ENCODE data around the gene SPIC.

The SPIC gene

DNA sequence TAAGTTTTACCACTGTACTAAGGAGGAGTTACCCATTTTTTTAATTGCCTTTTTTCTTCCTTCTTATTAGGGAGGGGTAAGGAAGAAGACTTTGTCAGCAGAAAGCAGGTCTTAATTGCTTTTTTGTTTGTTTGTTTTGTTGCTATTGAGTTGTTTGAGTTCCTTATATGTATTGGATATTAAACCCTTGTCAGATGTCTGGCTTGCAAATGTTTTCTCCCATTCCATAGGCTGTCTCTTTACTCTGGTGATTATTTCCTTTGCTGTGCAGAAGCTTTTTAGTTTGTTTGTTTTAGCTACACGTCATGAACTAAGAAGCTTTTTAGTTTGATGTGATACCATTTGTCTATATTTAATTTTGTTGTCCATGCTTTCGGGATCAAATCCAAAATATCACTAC, 13.3 kb downstream of the SPIC start:
- TF ChIP-seq, protein P1, sequence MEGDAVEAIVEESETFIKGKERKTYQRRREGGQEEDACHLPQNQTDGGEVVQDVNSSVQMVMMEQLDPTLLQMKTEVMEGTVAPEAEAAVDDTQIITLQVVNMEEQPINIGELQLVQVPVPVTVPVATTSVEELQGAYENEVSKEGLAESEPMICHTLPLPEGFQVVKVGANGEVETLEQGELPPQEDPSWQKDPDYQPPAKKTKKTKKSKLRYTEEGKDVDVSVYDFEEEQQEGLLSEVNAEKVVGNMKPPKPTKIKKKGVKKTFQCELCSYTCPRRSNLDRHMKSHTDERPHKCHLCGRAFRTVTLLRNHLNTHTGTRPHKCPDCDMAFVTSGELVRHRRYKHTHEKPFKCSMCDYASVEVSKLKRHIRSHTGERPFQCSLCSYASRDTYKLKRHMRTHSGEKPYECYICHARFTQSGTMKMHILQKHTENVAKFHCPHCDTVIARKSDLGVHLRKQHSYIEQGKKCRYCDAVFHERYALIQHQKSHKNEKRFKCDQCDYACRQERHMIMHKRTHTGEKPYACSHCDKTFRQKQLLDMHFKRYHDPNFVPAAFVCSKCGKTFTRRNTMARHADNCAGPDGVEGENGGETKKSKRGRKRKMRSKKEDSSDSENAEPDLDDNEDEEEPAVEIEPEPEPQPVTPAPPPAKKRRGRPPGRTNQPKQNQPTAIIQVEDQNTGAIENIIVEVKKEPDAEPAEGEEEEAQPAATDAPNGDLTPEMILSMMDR (IDR thresholded peaks at IDR 0.05; ENCODE audit: extremely low read depth, missing control alignments): no peak
- DNase-seq (ENCODE audit: low spot score): no peak

DNA sequence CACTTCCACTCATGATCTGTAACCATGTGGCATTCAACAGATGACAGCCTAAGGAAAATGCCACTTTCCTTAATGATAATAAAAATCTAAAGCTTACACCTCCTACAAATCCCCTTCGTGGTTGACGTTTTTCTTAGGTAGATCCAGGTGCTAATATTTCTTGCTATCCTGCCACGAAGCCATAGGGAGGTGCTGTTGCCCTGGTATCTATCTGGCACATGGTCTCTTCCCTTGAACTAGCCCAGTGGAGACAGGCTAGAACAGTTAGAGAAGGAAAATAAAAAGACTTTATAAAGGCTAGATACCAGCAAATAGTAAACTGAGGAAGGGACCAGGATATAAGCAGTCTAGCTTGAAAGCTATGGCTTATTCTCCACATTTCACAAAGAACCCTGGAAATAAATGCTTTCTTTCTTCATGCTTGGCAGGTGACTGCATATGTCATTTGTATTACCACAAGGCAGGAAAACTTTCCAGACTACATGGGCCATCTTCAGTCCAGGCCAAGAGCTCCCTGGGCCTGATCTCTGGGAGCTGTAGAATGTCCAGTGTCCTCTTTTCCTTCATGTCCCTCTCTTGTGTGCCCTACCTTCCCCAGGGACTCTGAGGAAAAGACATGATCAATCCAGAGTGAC, 15.3 kb downstream of the SPIC start:
- TF ChIP-seq, protein P1 (IDR thresholded peaks at IDR 0.05; ENCODE audit: extremely low read depth, missing control alignments): peak; percentile 42
- no peak for DNase-seq (ENCODE audit: low spot score)

DNA sequence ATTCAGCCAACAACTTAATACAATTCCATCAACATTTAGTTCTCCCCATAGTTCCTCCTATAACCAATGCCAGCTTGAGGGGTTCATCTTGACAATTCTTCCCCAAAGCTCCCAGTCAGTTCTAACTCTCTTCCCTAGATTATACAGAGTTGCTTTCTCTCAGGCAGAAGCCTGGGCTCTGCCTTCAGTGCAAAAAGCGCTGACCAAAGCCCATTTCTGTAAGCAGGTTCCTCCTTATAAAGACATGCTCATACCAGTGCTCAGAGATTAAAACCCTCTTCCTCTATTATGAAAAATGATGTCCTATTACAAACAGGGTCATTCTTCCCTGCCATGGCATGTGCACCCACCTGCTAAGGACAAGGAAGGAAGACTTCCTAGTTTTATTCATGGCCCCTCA, 16.2 kb downstream of the SPIC start:
- TF ChIP-seq, protein P1 (IDR thresholded peaks at IDR 0.05; ENCODE audit: extremely low read depth, missing control alignments): no peak
- DNase-seq (ENCODE audit: low spot score): no peak

DNA sequence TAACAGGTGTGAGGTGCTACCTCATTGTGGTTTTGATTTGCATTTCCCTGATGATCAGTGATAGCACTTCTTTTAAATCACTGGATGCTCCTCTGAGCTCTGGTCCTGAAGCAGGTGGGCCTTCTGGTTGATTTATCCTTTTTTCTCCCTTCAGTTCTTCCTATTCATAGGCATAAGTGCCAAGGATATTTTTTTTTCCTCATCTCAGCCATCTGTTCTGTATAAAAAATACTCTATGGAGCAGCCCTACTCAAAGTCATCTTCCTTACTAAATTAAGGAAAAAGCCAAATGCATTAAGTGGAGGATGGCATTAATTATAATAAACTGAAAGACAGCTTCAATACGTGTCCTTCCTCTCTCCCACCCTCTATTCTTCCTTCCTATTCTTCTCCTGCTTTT, 18.4 kb downstream of the SPIC start:
- TF ChIP-seq, protein P1 (IDR thresholded peaks at IDR 0.05; ENCODE audit: extremely low read depth, missing control alignments): no peak
- no peak for DNase-seq (ENCODE audit: low spot score)

DNA sequence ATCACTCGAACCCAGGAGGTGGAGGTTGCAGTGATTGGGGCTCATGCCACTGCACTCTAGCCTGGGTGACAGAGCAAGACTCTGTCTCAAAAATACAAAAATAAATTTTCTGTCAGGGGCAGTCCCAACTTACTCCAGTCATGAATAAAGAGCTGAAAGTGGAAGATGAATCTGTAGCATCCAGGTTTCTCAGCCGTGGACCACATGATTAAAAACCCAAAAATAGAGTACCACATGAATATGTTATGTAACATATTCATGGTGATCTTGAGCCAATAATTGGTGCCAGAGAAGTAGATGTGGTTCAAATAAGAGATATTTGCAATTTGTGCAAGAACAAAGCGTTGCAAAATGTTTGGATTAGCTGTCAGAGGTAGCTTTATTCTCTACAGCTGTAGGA, 23.1 kb downstream of the SPIC start:
- no peak for DNase-seq (ENCODE audit: low spot score)
- TF ChIP-seq, protein P1 (IDR thresholded peaks at IDR 0.05; ENCODE audit: extremely low read depth, missing control alignments): no peak

DNA sequence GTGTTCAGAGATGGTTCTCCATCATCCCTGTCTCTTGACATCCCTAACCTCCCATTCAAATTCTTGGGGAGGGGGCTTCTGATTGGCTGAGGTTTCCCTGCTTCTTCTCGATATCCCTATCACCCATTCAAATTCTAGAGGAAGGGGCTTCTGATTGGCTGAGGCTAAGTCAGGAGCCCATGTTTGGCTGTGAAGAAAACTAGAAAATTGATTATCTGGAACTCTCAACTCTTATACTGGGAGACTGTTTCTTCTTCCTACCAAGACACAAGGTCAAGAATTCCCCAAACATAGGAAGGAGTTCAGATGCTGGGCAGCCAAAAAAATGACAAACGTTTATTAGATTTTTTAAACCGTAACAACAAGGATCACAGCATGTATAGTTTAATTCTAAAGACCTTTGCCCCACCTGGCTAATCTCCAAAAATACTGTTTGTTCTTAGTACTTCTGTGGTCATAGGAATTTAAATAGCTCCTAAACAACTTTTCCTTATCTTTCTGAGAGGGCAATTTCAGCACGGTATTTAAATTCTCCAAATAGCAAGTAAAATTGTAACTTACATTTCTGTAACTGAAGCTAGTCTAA, 26.4 kb downstream of the SPIC start:
- TF ChIP-seq, protein P1 (IDR thresholded peaks at IDR 0.05; ENCODE audit: extremely low read depth, missing control alignments): no peak
- no peak for DNase-seq (ENCODE audit: low spot score)

DNA sequence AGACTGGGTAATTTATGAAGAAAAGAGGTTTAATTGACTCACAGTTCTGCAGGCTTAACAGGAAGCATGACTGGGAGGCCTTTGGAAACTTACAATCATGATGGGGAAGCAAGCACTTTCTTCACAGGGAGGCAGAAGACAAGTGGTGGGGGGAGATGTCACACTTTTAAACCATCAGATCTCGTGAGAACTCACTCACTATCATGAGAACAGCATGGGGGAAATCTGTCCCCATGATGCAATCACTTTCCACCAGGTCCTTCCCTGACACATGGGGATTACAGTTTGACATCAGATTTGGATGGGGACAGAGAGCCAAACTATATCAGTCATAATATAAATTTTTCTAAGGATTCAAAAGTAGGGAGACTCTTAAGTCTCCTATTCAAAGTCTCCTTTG, 46.0 kb downstream of the SPIC start:
- TF ChIP-seq, protein P1 (IDR thresholded peaks at IDR 0.05; ENCODE audit: extremely low read depth, missing control alignments): no peak
- DNase-seq (ENCODE audit: low spot score): no peak

Measured in GM20000 (cell line).